Ramos (cell line): ENCODE results near the gene CPN1.
"Not testable (repeated sequence)": the region's sequence is repeated elsewhere in the genome, so short reads cannot be mapped to it uniquely, and the experiment has no call there.

Source experiments
- in situ Hi-C: fragments of 300-500 bp; cut with MboI; formaldehyde crosslinking; loops from one replicate; pipeline ENCODE4 v1.14.3; 2022; ENCODE audit warnings: low sequenced_read_pairs; ENCODE audit not compliant: unreplicated experiment

The CPN1 gene

DNA sequence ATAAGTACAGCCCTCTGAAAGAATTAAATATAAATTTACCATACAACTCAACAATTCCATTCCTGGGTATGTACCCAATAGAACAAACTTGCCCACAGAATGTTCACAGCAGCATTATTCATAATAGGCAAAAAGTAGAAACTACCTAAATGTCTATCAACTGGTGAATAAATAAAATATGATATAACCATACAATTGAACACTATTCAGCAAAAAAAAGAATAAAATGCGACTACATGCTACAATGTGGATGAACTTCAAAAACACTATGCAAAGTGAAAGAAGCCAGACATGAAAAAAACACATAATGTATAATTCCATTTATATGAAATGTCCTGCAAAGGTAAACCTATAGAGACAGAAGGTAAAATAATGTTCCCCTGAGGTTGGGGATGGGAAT, 2.0 kb upstream of the CPN1 start:
- in situ Hi-C loops: no loop called here

DNA sequence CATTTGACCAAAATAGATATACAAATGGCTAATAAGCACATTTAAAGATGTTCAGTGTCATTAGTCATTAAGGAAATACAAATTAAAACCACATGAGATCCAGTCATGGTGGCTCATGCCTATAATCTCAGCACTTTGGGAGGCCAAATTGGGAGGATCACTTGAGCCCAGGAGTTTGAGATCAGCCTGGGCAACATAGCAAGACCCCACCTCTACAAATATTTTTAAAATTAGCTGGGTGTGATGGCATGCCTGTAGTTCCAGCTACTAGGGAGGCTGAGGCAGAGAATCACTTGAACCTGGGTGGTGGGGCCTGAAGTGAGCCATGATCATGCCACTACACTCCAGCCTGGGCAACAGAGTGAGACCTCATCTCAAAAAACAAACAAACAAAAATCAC, 607 bp upstream of the CPN1 start:
- in situ Hi-C loops: not testable (repeated sequence)

DNA sequence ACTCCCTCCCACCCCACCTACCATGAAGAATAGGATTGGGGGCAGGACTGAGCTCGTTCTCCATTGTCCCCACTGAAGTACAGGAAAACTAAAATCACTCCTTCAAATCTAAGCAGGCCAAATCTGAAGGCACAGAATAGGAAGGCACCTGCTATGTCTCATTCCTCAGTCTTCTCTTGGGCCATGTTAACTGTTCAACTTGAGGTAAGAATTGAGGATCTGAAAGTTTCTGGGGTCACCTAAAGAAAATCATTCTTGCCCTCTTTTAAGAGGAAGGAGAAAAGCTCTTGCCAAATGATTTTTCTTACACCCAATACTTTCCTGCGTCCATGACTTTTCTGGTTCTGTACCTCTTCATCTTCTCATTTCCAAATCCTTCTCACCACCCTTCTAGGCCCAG, 4.9 kb downstream of the CPN1 start:
- in situ Hi-C loops: no loop called here

DNA sequence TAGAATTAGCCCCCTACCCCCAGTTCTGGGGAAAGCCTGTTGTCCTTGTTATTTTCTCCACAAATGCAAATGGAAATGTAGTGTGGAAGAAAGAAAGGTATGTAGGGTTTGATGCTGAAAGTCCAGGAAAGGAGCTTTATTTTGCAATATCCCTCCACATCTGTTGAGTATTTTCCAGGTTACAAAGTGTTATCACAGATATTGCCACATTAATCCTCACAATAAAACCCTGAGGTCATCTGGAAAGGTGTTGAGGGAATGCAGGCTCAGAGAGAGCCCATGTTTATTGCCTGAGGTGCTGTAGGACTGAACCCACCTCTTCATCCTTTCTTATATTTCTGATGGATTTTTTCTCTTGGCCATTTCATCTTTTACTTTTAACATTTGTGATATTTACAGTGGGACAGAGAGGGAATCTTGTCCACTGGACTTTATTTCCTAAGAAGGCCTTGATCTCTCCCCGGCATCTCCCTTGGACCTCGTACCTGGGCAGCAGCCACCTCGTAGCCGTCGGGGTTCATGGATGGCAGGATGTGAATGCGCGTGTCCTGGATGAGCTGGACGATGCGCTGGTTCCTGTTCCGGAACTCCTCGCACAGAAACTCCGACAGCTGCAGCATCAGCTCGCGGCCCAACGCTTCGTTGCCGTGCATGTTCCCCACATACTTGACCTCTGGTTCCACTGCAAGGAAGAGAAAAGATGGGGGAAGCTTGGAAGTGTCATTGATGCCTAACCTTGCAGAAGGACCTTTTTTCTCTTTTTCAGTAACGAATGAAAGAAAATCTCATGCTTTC, 6.0 kb downstream of the CPN1 start:
- in situ Hi-C loops: no loop called here

DNA sequence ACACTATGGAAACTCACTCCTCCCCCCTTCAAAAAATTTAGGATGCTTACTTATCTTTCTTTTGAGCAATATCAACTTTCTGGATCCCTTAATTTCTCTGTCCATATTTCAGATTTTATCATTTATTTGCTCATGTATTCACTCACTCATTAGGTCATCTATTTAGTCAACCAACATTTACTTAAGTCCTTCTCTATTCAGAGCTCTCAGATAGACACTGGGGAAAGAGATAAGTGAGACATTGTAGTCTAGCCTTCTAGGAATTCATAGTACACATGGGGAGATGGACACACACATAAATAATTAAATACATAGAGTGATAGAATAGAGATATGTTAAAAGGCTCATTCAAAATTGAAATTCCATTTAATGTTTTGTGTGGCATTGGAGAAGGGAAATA, 9.2 kb downstream of the CPN1 start:
- in situ Hi-C loops: no loop called here

DNA sequence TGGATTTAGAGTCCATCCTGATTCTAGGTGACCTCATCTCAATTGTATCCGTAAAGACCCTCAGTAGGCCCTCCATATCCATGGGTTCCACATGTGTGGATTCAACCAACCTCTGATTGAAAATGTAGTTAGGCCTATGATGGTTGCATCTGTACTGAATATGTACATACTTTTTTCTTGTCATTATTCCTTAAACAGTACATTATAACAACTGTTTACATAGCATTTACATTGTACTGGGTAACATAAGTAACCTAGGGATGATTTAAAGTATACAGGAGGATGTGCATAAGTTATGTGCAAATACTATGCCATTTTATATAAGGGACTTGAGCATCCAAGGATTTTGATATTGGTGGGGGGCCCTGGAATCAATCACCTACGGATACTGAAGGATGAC, 10.1 kb downstream of the CPN1 start:
- in situ Hi-C loops: no loop called here

DNA sequence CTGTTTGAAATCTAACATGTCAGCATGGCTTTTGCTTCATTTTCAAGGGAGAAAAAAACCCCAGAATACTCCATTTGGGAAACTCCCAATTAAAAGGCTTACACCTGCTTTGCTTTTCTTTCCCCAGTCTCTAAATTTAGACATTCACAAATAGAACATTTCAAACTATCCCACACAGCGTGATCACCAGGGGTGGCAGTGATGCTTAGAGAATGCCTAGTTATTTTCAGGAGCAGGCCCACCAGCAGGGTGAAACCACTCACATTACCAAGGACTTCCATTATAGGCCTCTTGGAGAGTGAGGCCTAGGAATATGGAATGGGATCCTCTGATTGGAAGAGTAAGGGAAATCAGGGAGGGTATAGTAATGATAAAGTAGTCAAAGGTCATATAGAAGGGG, 14.2 kb downstream of the CPN1 start:
- in situ Hi-C loops: no loop called here

DNA sequence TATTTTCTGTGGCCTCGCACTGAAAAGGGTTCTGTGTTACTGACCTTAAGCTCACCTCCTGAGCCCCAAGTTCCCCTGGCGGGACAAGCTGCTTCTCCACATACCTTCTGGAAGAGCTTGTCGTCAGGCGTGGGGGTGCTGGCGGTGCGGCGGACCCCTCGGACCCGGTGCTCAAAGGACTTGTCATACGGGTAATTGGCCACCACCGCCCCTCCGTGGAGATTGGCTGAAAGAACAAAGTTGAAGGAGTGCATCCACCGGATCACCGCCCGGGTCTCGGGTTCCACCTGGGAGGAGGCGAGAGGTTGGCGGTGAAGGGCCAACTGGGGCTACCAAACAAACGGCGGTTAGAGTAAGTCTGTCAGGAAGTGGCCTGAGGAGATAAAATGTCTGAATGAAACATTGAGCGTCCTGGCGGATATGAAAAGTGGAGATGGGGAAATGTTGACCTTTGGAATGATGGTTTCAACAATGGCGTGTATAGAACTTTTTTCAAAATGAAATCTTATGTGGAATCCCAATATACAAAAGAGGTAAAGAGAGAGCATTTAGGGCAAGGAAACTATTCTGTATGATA, 16.5 kb downstream of the CPN1 start:
- in situ Hi-C loops: no loop called here

DNA sequence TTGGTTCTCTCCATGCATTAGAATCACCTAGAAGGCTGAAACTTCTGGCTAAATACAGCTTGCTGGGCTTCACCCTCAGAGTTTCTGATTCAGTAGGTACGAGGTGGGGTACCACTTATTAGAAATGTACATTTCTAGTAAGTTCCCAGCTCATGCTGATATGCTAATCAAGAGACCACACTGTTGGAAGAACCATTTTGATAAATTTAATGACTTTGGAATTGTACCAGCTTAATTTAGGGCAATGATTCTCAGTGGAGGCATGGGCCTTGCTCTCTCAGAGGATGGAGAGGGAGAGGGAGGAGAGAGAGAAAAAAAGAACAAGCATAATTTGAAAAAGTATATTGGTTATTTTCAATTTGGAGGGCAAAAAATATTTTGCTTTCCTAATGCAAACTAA, 20.3 kb downstream of the CPN1 start:
- in situ Hi-C loops: no loop called here

DNA sequence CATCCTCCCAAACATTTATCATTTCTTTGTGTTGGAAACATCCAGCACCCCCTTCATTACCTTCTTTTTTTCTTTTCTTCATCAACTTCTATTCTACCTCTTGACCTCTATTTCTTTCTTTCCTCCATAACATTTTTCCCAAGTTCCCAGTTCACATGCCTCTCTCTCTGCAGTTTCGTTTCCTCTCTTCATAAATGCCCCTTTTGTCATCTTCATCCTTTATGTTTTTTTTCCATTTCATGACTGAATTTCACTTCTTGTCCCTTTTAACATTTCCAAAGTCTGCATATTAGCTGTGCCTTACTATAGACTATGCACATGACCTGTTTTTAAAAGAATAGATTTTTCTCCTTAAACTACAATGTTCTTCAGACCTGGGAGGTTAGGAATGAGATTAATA, 23.7 kb downstream of the CPN1 start:
- in situ Hi-C loops: no loop called here

DNA sequence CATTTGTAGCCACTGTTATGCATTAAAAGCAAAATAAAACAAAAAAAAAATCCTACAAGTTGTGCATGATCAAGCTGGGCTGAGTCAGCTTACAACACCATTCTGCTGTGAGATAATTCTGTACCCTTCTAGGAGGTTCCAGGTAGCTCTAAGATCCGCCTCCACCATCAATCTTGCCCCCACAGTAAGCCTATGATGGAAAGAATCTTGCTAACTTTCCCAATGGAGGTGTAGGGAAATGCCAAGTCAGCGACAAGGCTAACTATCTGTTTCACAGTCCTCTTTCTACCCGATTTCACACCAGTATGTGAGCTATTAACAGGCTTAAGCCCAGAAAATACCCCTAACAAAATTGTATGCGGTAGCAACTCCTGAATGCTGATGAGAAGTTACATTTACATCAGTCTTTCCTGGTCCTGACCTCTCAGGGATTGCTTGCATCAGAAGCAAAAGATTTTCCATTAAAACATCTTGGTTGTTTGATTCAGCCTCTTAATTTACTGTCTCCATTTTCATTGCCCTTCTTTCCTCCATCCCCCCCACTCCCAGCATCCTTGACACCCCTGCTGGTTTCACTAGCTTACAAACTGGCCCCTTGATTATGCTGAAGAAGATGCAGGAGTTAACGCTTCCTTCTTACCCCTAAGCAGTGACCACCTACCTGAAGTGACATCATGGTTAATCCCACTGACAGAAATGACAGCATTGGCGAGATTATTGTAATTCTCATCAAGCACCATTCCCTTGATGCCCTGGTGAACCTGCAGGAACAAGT, 27.8 kb downstream of the CPN1 start:
- in situ Hi-C loops: no loop called here

DNA sequence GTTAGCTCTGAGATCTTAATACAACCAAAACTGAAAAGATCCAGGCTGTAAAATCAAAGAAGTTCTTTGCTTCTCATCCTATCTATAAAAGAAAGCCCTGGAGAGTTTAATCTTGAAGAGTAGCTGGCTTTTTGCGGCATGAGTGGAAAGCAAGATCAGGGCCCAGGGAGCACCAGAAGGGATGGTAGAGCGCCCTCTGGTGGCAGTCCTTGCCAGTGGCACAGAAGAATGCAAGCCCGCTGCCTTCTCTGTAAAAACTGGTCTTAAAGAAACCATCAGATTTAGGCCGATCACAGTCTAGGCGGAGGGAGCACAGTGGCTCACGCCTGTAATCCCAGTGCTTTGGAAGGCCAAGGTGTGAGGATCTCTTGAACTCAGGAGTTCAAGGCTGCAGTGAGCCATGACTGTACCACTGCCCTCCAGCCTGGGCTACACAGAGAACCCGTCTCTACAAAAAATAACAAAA, 35.6 kb downstream of the CPN1 start:
- in situ Hi-C loops: loop anchor here (5.0 kb wide), 2 partner anchors 74 to 199 kb away; no protein-coding TSS in a partner anchor

DNA sequence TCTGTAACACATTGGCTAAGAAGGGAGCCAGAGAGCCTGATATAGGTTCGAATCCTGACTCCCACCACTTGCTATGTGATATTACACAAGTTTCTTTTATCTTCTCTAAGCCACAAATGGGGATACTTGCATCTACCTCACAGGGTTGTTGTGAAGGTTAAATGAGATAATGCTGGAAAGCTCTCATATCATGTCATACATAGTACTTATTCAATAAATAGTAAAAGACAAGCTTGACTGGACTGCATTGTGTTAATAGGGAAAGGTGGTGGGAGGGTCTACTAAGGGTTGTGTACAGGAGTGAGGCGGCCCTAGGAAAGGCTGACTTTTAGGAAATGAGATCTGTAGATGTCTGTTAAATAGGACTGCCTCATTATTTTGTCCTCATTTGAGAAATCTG, 36.1 kb downstream of the CPN1 start:
- in situ Hi-C loops: loop anchor here (5.0 kb wide), 2 partner anchors 73 to 198 kb away; no protein-coding TSS in a partner anchor

DNA sequence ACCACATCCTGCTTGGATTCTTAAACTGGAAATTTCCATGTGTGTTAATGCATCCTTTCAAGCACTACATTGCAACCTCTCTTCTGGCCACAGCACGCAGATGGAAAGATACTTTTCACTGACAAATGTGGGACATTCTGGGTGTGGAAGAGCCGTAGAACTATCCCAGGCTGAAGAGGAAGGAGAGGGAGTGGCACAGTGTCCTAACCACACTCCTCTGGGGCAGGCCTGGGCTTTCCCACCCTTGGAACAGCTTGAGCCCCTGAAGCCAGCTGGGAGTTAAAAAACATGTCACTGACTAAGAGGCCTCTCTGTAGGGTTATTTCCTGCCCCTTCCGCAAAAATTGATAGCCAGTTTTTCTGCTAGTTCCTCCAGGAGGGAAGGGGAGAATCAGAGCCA, 37.9 kb downstream of the CPN1 start:
- in situ Hi-C loops: no loop called here

DNA sequence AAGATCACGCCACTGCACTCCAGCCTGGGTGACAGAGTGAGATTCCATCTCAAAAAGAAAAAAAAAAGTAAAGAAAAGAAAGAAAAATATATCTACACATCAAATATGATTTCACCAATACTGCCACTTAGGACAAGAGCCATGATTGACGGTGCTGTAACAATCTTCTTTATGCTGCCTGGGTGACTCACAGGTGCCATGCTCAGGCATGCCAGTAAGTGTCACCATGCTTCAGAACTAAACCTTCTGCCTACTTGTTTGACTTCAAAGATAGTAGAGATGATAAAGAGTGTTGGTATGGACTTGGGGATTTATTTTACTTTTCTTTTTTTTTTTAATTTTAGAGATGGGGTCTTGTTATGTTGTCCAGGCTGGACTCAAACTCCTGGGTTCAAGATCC, 38.3 kb downstream of the CPN1 start:
- in situ Hi-C loops: no loop called here

DNA sequence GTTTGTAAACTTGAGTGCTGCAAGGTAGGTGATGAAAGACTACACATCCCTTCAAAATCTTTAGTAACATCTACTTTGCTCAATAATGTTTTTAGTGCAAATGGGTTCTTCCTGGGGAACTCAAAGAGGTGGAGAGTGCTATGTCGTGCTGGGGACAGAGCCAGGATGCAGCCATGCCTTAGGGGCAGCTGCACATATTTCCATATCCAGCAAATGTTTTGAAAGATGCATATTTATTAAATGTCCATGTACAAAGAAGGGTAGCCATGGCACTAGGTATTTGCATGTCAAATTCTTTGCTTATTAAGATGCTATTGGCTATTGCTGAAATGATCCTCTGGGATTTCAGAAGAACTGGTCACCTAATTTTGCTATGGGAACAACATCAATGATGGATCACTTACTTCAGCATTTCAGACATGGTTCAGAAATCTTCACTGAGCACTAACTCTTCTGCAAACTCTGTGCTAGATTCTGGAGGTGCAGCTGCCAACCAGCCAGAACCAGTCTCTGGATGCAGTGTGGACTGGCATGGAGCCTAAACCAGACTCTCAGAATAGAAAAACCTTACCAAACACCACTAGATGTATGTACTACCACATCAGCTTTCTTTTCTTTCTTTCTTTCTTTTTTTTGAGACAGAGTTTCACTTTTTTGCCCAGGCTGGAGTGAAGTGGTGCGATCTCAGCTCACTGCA, 40.2 kb downstream of the CPN1 start:
- in situ Hi-C loops: no loop called here

DNA sequence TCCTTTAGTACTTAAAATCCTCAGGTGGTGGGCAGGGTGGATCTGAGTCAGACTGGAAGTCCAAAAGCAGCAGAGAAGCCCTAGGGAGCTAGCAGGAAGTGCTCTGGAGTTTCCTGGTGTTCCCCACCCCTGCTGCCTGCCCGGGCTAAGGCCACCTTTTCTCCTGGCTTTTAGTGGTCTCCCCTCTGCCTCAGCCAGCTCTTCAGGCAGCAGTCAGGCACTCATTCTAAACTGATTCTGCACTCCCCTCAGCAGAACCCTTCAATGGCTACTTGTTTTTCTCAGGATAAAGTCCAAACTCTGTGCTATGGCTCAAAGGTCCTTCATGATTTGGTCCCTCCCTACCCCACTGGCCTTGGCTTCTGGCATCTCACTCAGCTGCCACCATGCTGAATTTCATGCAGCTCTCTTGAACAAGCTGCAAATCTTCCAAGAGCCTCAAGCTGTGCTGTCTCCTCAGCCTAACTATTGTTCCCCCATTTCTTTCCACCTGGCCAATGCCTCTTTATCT, 43.1 kb downstream of the CPN1 start:
- in situ Hi-C loops: no loop called here

DNA sequence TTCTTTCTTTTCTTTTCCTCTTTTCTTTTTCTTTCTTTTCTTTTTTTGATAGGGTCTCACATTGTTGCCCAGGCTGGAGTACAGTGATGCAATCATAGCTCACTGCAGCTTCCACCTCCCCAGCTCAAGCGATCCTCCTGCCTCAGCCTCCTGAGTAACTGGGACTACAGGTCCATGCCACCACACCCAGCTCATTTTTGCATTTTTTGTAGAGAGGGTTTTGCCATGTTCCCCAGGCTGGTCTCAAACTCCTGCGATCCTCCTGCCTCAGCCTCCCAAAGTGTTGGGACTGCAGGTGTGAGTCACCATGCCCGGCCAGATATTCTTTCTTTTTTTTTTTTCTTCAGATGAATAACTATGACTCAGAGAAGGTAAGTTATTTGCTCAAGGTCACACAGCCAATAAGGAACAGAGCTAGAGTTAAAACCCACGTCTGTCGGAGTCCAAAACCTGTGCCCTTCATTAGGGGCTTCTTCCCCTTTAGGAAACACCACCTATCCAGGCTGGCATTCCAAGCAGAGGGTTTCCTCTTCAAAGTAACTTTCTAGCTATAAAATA, 43.8 kb downstream of the CPN1 start:
- in situ Hi-C loops: no loop called here

DNA sequence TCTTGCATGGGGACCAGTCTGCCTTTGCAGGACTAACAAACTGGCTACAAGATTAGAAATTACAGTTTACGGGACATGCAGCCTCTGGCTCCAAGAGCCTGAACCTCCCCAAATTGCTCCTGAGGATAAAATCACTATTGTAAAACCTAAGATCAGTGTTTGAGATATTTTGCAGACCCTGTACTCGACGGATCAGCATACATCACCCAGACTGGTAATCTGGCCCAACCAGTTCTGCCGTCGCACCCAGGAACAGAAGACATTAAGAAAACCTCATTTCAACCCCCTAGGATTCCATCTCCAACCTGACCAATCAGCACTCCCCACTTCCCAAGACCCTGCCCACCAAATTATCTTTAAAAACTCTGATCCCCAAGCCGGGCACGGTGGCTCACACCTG, 44.8 kb downstream of the CPN1 start:
- in situ Hi-C loops: no loop called here

DNA sequence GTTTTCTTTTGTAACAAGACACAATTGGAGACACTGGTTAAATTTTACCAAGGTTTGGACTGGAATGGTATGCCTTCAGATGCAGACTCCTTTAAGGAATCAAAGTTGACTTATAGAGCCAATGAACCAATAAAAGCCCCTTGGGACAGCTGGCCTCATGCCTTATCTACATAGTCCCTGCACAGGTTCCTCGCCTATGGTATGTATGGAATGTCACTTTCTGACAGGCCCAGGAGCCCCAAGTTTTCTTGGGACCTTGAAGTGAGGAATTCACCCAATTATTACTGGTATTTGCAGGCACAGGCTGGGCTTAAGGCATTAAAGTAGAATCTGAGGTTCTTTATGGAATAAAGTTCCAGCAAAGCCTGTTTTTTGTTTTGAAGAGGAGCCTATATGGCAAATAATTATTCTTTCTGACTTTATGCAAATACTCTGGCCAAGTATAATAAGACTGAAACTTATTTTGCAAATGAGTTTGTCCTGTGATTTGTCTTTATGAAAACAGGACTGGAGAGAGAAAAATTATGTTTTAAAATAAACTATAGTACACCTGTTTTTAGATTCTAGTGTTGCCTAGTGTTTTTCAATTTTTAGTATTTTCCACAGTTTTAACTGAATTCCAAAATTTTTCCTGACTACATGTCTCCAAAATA, 47.8 kb downstream of the CPN1 start:
- in situ Hi-C loops: no loop called here
